CD4-positive, alpha-beta T cell treated with Interleukin-17A for 1 hour (primary cell): ENCODE results near the gene TMEFF1.

Source experiments
- DNase-seq: peaks from one replicate; pipeline ENCODE4 v3.0.0-alpha.2; 2020

Gene TMEFF1

GRCh38 chr9:100579665-100580064 is 106.7 kb downstream of the TMEFF1 start:
- no peak for DNase-seq

GRCh38 chr9:100580257-100580656 is 107.3 kb downstream of the TMEFF1 start:
- DNase-seq = no peak

- no peak for DNase-seq
Measured at GRCh38 chr9:100581081-100581480, 108.1 kb downstream of the TMEFF1 start.

GRCh38 chr9:100581661-100582060 is 108.7 kb downstream of the TMEFF1 start:
- DNase-seq = no peak

- DNase-seq = no peak
Measured at GRCh38 chr9:100583014-100583802, 110.3 kb downstream of the TMEFF1 start.

GRCh38 chr9:100584951-100585350 is 112.0 kb downstream of the TMEFF1 start:
- DNase-seq = no peak

GRCh38 chr9:100586093-100586492 is 113.1 kb downstream of the TMEFF1 start:
- no peak for DNase-seq

- no peak for DNase-seq
Measured at GRCh38 chr9:100587375-100587774, 114.4 kb downstream of the TMEFF1 start.

GRCh38 chr9:100589582-100589981 is 116.6 kb downstream of the TMEFF1 start:
- DNase-seq = no peak

- DNase-seq = no peak
Measured at GRCh38 chr9:100590481-100590880, 117.5 kb downstream of the TMEFF1 start.

GRCh38 chr9:100591139-100591538 is 118.2 kb downstream of the TMEFF1 start:
- no peak for DNase-seq

GRCh38 chr9:100591639-100592412 is 118.9 kb downstream of the TMEFF1 start:
- DNase-seq = no peak

- peak; percentile 62 for DNase-seq
Measured at GRCh38 chr9:100595391-100596199, 122.6 kb downstream of the TMEFF1 start.

GRCh38 chr9:100597236-100597635 is 124.3 kb downstream of the TMEFF1 start:
- no peak for DNase-seq

GRCh38 chr9:100598641-100599145 is 125.7 kb downstream of the TMEFF1 start:
- peak; percentile 85 for DNase-seq

GRCh38 chr9:100600521-100601079 is 127.7 kb downstream of the TMEFF1 start:
- DNase-seq = no peak

- peak; percentile 42 for DNase-seq
Measured at GRCh38 chr9:100601216-100601615, 128.3 kb downstream of the TMEFF1 start.

- no peak for DNase-seq
Measured at GRCh38 chr9:100602342-100602801, 129.4 kb downstream of the TMEFF1 start.

GRCh38 chr9:100605405-100605804 is 132.5 kb downstream of the TMEFF1 start:
- DNase-seq = no peak

- DNase-seq = no peak
Measured at GRCh38 chr9:100619194-100619593, 146.2 kb downstream of the TMEFF1 start.

GRCh38 chr9:100619665-100620064 is 146.7 kb downstream of the TMEFF1 start:
- DNase-seq = no peak

- DNase-seq = no peak
Measured at GRCh38 chr9:100623969-100624368, 151.0 kb downstream of the TMEFF1 start.

GRCh38 chr9:100626949-100627348 is 154.0 kb downstream of the TMEFF1 start:
- no peak for DNase-seq
